ENCODE data around the gene UMPS.

- TF ChIP-seq CTCF (IDR thresholded peaks at IDR 0.05) (no peak), POLR2A (IDR thresholded peaks at IDR 0.05) (no peak)
Measured at GRCh38 chr3:124785973-124786372, 55.7 kb downstream of the UMPS start.
